Measurements from ENCODE around the gene C3orf22.

The C3orf22 gene

GRCh38 chr3:126553284-126554084 is 5.2 kb downstream of the C3orf22 start:
- peaks cover 19 to 32% of the 10 kb centered on the region in 2 donors for H3K27me3 Mint-ChIP-seq
- no peak overlapping the region for H3K27ac Mint-ChIP-seq
- no peak overlapping the region for H3K4me3 Mint-ChIP-seq
- no peaks in the 10 kb centered on the region for H3K9me3 Mint-ChIP-seq
- no peaks in the 10 kb centered on the region for H3K4me1 Mint-ChIP-seq (ENCODE audit: low read depth in 2 of 2)
- DNase-seq (no peak), ATAC-seq (replicated peaks) (no peak)
- H3K36me3 Mint-ChIP-seq (ENCODE audit: insufficient read depth) = no peaks in the 10 kb centered on the region

- no peak for DNase-seq
- Mint-ChIP-seq H3K27ac (no peak overlapping the region), H3K9me3 (no peaks in the 10 kb centered on the region), H3K27me3 (peaks cover 19 to 39% of the 10 kb centered on the region in 2 donors), H3K4me1 (ENCODE audit: low read depth in 2 of 2) (no peaks in the 10 kb centered on the region), H3K36me3 (ENCODE audit: insufficient read depth) (no peaks in the 10 kb centered on the region), H3K4me3 (no peak overlapping the region)
- ATAC-seq (replicated peaks) = no peak
These were observed 5.9 kb downstream of the C3orf22 start for GRCh38 chr3:126552688-126553283.

- no peak for DNase-seq
- H3K9me3 Mint-ChIP-seq = no peaks in the 10 kb centered on the region
These were observed 6.7 kb downstream of the C3orf22 start for GRCh38 chr3:126551839-126552687.

GRCh38 chr3:126551121-126551838 is 7.5 kb downstream of the C3orf22 start:
- no peak for DNase-seq
- Mint-ChIP-seq H3K27me3 (peaks cover 19 to 54% of the 10 kb centered on the region in 2 donors), H3K27ac (no peak overlapping the region), H3K4me1 (ENCODE audit: low read depth in 2 of 2) (no peaks in the 10 kb centered on the region), H3K9me3 (no peaks in the 10 kb centered on the region), H3K36me3 (ENCODE audit: insufficient read depth) (peaks cover 3% of the 10 kb centered on the region), H3K4me3 (no peak overlapping the region)
- no peak for ATAC-seq (replicated peaks)

More at GRCh38 chr3:126551839-126552687, 6.7 kb downstream of the C3orf22 start:
- H3K4me3 Mint-ChIP-seq = no peak overlapping the region
- peaks cover 3% of the 10 kb centered on the region for H3K36me3 Mint-ChIP-seq (ENCODE audit: insufficient read depth)
- no peaks in the 10 kb centered on the region for H3K4me1 Mint-ChIP-seq (ENCODE audit: low read depth in 2 of 2)
- ATAC-seq (replicated peaks) = no peak
- peaks cover 19 to 47% of the 10 kb centered on the region in 2 donors for H3K27me3 Mint-ChIP-seq
- H3K27ac Mint-ChIP-seq = no peak overlapping the region

GRCh38 chr3:126550488-126551051 is 8.2 kb downstream of the C3orf22 start:
- peaks cover 3% of the 10 kb centered on the region for H3K36me3 Mint-ChIP-seq (ENCODE audit: insufficient read depth)
- no peaks in the 10 kb centered on the region for H3K9me3 Mint-ChIP-seq
- ATAC-seq (replicated peaks) = no peak

GRCh38 chr3:126549861-126550487 is 8.8 kb downstream of the C3orf22 start:
- Mint-ChIP-seq H3K36me3 (ENCODE audit: insufficient read depth) (peaks cover 3% of the 10 kb centered on the region), H3K9me3 (no peaks in the 10 kb centered on the region), H3K4me1 (ENCODE audit: low read depth in 2 of 2) (no peaks in the 10 kb centered on the region), H3K27me3 (peaks cover 19 to 56% of the 10 kb centered on the region in 2 donors), H3K4me3 (no peak overlapping the region), H3K27ac (no peak overlapping the region)
- DNase-seq = no peak
- no peak for ATAC-seq (replicated peaks)

More at GRCh38 chr3:126550488-126551051, 8.2 kb downstream of the C3orf22 start:
- H3K4me3 Mint-ChIP-seq = no peak overlapping the region
- no peaks in the 10 kb centered on the region for H3K4me1 Mint-ChIP-seq (ENCODE audit: low read depth in 2 of 2)
- H3K27me3 Mint-ChIP-seq = peaks cover 19 to 56% of the 10 kb centered on the region in 2 donors
- H3K27ac Mint-ChIP-seq = no peak overlapping the region
- DNase-seq = no peak

- Mint-ChIP-seq H3K36me3 (ENCODE audit: insufficient read depth) (peaks cover 3% of the 10 kb centered on the region), H3K27me3 (peaks cover 19 to 56% of the 10 kb centered on the region in 2 donors), H3K9me3 (no peaks in the 10 kb centered on the region), H3K4me1 (ENCODE audit: low read depth in 2 of 2) (no peaks in the 10 kb centered on the region), H3K4me3 (no peak overlapping the region), H3K27ac (no peak overlapping the region)
- DNase-seq = no peak
- ATAC-seq (replicated peaks) = no peak
These were observed 9.9 kb downstream of the C3orf22 start for GRCh38 chr3:126548556-126549466.

GRCh38 chr3:126547721-126548120 is 11.0 kb downstream of the C3orf22 start:
- no peak overlapping the region for H3K4me3 Mint-ChIP-seq
- ATAC-seq (replicated peaks) = no peak

GRCh38 chr3:126546549-126547239 is 12.0 kb downstream of the C3orf22 start:
- no peaks in the 10 kb centered on the region for H3K4me1 Mint-ChIP-seq (ENCODE audit: low read depth in 2 of 2)
- no peak overlapping the region for H3K4me3 Mint-ChIP-seq
- DNase-seq (no peak), ATAC-seq (replicated peaks) (no peak)
- peaks cover 3% of the 10 kb centered on the region for H3K36me3 Mint-ChIP-seq (ENCODE audit: insufficient read depth)
- peaks cover 19 to 55% of the 10 kb centered on the region in 2 donors for H3K27me3 Mint-ChIP-seq
- H3K9me3 Mint-ChIP-seq = no peaks in the 10 kb centered on the region
- H3K27ac Mint-ChIP-seq = no peak overlapping the region

More at GRCh38 chr3:126547721-126548120, 11.0 kb downstream of the C3orf22 start:
- H3K27ac Mint-ChIP-seq = no peak overlapping the region
- H3K36me3 Mint-ChIP-seq (ENCODE audit: insufficient read depth) = peaks cover 3% of the 10 kb centered on the region
- no peak for DNase-seq
- H3K4me1 Mint-ChIP-seq (ENCODE audit: low read depth in 2 of 2) = no peaks in the 10 kb centered on the region
- peaks cover 19 to 56% of the 10 kb centered on the region in 2 donors for H3K27me3 Mint-ChIP-seq
- no peaks in the 10 kb centered on the region for H3K9me3 Mint-ChIP-seq

- no peak overlapping the region for H3K27ac Mint-ChIP-seq
- no peaks in the 10 kb centered on the region for H3K4me1 Mint-ChIP-seq (ENCODE audit: low read depth in 2 of 2)
- ATAC-seq (replicated peaks) (no peak), DNase-seq (no peak)
- no peak overlapping the region for H3K4me3 Mint-ChIP-seq
- H3K27me3 Mint-ChIP-seq = peaks cover 16 to 48% of the 10 kb centered on the region in 2 donors
- peaks cover 3% of the 10 kb centered on the region for H3K36me3 Mint-ChIP-seq (ENCODE audit: insufficient read depth)
- no peaks in the 10 kb centered on the region for H3K9me3 Mint-ChIP-seq
These were observed 12.7 kb downstream of the C3orf22 start for GRCh38 chr3:126546013-126546412.

GRCh38 chr3:126545544-126545943 is 13.2 kb downstream of the C3orf22 start:
- Mint-ChIP-seq H3K36me3 (ENCODE audit: insufficient read depth) (peaks cover 3% of the 10 kb centered on the region), H3K9me3 (no peaks in the 10 kb centered on the region), H3K27ac (no peak overlapping the region), H3K4me3 (no peak overlapping the region), H3K4me1 (ENCODE audit: low read depth in 2 of 2) (no peaks in the 10 kb centered on the region), H3K27me3 (peaks cover 11 to 44% of the 10 kb centered on the region in 2 donors)
- no peak for ATAC-seq (replicated peaks)
- DNase-seq = no peak
